ENCODE data around the gene UBE2M. TPM values are rescaled to one million over a fixed set of nuclear protein-coding genes. Genes with fewer than 3 reads are reported as not detected.

The UBE2M gene
- polyA plus RNA-seq, 2 of the 4 experiments (the other 2 are of a cell fraction), result 139 to 190 TPM

GRCh38 chr19:58547323-58548312 is 10.8 kb downstream of the UBE2M start:
- ATAC-seq (no peak), DNase-seq (ENCODE audit: low read depth in 1 of 2, low spot score in 1 of 2) (no peak), FAIRE-seq (no peak)
- Histone ChIP-seq H3K4me2 (peak overlapping the region; percentile 95), H3K9me3 (no peaks in the 10 kb centered on the region), H3K27ac (no peak overlapping the region), H3K4me1 (peaks cover 23% of the 10 kb centered on the region), H3K4me3 (no peak overlapping the region)
- CTCF ChIA-PET, result interaction anchor here (13.8 kb wide), 1 partner anchor 28 kb away, joined by 222 read pairs; the partner anchor contains the start of gene ZBTB45
- POLR2A ChIA-PET, result interaction anchor here (1.9 kb wide), 1 partner anchor 27 kb away, joined by 7 read pairs; the partner anchor contains the start of gene ZBTB45
- 94% methylated on average over 18 of the region's 18 CpGs for WGBS (ENCODE audit: missing lambda C conversion rate)
- no peak for TF ChIP-seq PHF8 (IDR thresholded peaks at IDR 0.05; ENCODE audit: borderline replicate concordance, low read depth)
- TF ChIP-seq EHF (CRISPR knock-in tag; IDR thresholded peaks at IDR 0.05), result no peak
- TF ChIP-seq MYC (IDR thresholded peaks at IDR 0.05; ENCODE audit: borderline replicate concordance, low read length), result no peak
- no peak for TF ChIP-seq ELK1 (IDR thresholded peaks at IDR 0.05; ENCODE audit: low read depth, low read length)
- no peak for TF ChIP-seq BCL3 (IDR thresholded peaks at IDR 0.05)
- TF ChIP-seq ATOH8 (CRISPR knock-in tag; IDR thresholded peaks at IDR 0.05; ENCODE audit: low read depth), result no peak
- TF ChIP-seq ZNF302 (CRISPR knock-in tag; IDR thresholded peaks at IDR 0.05), result no peak
- TF ChIP-seq E2F6 (IDR thresholded peaks at IDR 0.05; ENCODE audit: borderline replicate concordance, low read depth), result no peak
- no peak for TF ChIP-seq MAX (IDR thresholded peaks at IDR 0.05)
- TF ChIP-seq TFCP2L1 (CRISPR knock-in tag; IDR thresholded peaks at IDR 0.05), result no peak
- TF ChIP-seq RAD21 (conservative IDR thresholded peaks at IDR 0.05 in 1 of 2, IDR thresholded peaks at IDR 0.05 in 1 of 2), result no peak
- no peak for TF ChIP-seq SREBF2 (IDR thresholded peaks at IDR 0.05)
- TF ChIP-seq MAZ (IDR thresholded peaks at IDR 0.05; ENCODE audit: borderline replicate concordance, low read depth, low read length), result no peak
- no peak for TF ChIP-seq HDAC2 (IDR thresholded peaks at IDR 0.05)
- TF ChIP-seq HMGXB4 (CRISPR knock-in tag; IDR thresholded peaks at IDR 0.05; ENCODE audit: borderline replicate concordance), result no peak
- TF ChIP-seq FOXS1 (CRISPR knock-in tag; IDR thresholded peaks at IDR 0.05), result no peak
- no peak for TF ChIP-seq RCOR1 (IDR thresholded peaks at IDR 0.05; ENCODE audit: low read depth, low read length)
- no peak for TF ChIP-seq BHLHE40 (IDR thresholded peaks at IDR 0.05; ENCODE audit: low read depth, low read length)
